Epithelial cell of proximal tubule (primary cell): Measurements from ENCODE around the gene LRRFIP1. TPM values are rescaled to one million over a fixed set of nuclear protein-coding genes. Genes with fewer than 3 reads are reported as not detected.

ENCODE experiments used
- DNase-seq: peaks from one replicate; pipeline ENCODE4 v3.0.0-alpha.2; 2011; ENCODE audit warnings: low read depth
- H3K4me3 ChIP-seq: 2 replicates; pipeline ENCODE4 v1.5.1; 2011; ENCODE audit warnings: low read depth, mild to moderate bottlenecking, low read length
- total RNA-seq: library from RNA; depleted of rRNA; stranded (reverse); fragments of >200 nt; gene quantifications from 2 replicates; pipeline ENCODE4 v1.2.3, GENCODE V29; 2015
- TF ChIP-seq, protein P1 (sequence below): conservative IDR thresholded peaks from 2 replicates; pipeline ENCODE4 v1.5.1; 2012; ENCODE audit warnings: low read depth, mild to moderate bottlenecking, low read length

The LRRFIP1 gene
- total RNA-seq, 1 donor from 2014 or later: 69.0 TPM

GRCh38 chr2:237638176-237638575 lies 10.8 kb downstream of the LRRFIP1 start:
- TF ChIP-seq, protein P1, sequence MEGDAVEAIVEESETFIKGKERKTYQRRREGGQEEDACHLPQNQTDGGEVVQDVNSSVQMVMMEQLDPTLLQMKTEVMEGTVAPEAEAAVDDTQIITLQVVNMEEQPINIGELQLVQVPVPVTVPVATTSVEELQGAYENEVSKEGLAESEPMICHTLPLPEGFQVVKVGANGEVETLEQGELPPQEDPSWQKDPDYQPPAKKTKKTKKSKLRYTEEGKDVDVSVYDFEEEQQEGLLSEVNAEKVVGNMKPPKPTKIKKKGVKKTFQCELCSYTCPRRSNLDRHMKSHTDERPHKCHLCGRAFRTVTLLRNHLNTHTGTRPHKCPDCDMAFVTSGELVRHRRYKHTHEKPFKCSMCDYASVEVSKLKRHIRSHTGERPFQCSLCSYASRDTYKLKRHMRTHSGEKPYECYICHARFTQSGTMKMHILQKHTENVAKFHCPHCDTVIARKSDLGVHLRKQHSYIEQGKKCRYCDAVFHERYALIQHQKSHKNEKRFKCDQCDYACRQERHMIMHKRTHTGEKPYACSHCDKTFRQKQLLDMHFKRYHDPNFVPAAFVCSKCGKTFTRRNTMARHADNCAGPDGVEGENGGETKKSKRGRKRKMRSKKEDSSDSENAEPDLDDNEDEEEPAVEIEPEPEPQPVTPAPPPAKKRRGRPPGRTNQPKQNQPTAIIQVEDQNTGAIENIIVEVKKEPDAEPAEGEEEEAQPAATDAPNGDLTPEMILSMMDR: no peak
- DNase-seq: no peak
- H3K4me3 ChIP-seq: no peak overlapping the region

DNA sequence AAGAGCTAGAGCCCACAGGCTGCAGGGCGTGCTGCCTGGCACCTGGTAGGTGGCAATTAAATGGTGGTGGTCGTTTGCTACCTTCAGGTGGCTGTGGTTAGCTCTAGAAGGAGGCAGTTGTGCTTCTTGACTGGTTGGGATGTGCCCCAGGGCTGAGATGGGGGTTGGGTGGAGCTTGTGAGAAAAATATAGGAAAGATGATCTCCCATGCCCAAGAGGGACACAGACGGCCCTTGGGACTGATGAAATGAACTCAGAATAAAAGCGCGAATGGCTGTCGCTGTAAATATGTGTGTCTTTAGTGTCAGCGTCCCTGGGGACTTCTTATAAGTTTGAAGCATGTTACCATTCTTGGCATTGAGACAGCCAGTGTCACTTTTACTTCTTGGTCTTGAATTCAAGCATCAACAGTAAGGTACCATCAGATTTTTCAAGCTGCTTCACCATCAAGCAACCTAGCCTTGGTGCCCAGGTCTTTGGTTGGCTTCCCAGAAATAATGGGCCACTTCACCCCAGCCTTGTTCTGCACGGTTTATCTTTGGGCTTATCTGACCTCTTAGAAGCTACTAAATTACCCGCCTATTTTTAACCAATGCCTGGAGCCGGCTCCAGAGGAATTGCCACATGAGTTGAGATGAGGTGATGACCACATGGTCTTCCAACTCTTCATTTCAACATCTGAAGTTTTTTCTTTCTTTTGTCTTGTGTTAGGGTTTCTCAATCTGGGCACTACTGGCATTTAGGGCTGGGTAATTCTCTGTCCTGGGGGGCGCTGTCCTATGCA lies 11.9 kb downstream of the LRRFIP1 start:
- no peak for DNase-seq
- TF ChIP-seq, protein P1: no peak
- no peak overlapping the region for H3K4me3 ChIP-seq

- no peak for DNase-seq
- no peak overlapping the region for H3K4me3 ChIP-seq
- TF ChIP-seq, protein P1: no peak
These were observed 12.4 kb downstream of the LRRFIP1 start for GRCh38 chr2:237639836-237640220.

DNA sequence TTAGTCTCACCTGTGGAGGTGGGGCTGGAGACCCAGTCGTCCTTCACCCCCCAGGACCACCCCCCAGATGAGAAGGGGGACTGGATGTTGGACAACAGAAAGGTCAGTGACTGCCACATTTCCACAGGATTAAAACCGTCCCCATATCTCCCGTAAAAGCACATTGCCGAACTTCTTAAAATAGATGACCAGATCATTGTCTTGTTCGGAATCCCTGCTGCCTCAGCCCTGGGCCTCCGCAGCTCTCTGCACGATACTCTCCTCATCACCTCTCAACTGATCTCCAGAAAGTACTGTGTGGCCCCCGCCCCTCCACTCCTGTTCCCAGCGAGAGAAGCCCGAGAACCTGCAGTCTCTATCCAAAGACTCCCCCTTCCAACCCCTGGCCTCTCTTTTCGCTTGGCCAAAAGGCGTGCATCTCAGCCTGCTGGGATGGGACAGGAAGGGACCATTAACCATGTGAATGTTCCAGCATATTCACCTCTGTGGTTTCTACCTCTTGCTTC lies 13.2 kb downstream of the LRRFIP1 start:
- no peak overlapping the region for H3K4me3 ChIP-seq
- no peak for DNase-seq
- TF ChIP-seq, protein P1: no peak

- no peak overlapping the region for H3K4me3 ChIP-seq
- no peak for DNase-seq
- TF ChIP-seq, protein P1: no peak
These were observed 14.8 kb downstream of the LRRFIP1 start for GRCh38 chr2:237642038-237642734.

GRCh38 chr2:237643066-237643465 lies 15.7 kb downstream of the LRRFIP1 start:
- TF ChIP-seq, protein P1: no peak
- H3K4me3 ChIP-seq: no peak overlapping the region
- no peak for DNase-seq
